Measurements from ENCODE around the gene MARK4. TPM values are rescaled to one million over a fixed set of nuclear protein-coding genes. Genes with fewer than 3 reads are reported as not detected.

Gene MARK4
- total RNA-seq, 1 donor from 2014 or later = 10.8 TPM

DNA sequence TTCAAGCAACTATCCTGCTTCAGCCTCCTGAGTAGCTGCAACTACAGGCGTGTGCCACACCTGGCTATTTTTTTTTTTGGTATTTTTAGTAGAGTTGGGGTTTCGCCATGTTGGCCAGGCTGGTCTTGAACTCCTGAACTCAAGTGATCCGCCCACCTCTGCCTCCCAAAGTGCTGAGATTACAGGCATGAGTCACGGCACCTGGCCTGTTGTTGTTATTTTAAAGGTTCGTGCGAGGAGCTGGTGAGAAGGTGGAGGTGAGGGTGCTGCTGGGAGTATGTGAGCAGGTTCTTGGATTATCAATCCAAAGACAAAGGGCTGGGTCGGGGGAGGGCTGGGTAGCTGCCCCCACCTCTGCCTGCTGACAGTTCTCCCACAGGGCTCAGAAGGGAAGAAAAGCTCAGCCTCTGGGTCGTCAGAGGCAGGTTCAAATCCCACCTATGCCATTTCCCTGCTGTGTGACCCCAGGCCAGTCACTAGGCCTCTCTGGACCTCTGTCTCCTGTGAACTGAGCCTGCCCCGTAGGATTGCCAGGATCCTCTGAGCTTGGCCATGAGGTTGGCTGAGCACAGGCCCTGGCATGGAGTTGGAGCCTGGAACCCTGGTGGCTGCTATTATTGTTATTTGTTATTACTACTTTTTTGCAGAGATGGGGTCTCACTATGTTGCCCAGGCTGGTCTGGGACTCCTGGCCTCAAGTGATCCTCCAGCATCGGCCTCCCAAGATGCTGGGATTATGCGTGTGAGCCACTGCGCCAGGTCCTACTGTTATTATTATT is 70.1 kb downstream of the MARK4 start:
- Histone ChIP-seq H3K4me3 (ENCODE audit: low read depth, low read length) (no peak overlapping the region), H3K36me3 (ENCODE audit: control insufficient read depth, insufficient read depth, low read length) (no peaks in the 10 kb centered on the region), H3K27me3 (ENCODE audit: control insufficient read depth, insufficient read depth, low read length) (peaks cover 6% of the 10 kb centered on the region)
- DNase-seq (ENCODE audit: low read depth) = no peak
- FAIRE-seq = no peak
- TF ChIP-seq, protein P1, sequence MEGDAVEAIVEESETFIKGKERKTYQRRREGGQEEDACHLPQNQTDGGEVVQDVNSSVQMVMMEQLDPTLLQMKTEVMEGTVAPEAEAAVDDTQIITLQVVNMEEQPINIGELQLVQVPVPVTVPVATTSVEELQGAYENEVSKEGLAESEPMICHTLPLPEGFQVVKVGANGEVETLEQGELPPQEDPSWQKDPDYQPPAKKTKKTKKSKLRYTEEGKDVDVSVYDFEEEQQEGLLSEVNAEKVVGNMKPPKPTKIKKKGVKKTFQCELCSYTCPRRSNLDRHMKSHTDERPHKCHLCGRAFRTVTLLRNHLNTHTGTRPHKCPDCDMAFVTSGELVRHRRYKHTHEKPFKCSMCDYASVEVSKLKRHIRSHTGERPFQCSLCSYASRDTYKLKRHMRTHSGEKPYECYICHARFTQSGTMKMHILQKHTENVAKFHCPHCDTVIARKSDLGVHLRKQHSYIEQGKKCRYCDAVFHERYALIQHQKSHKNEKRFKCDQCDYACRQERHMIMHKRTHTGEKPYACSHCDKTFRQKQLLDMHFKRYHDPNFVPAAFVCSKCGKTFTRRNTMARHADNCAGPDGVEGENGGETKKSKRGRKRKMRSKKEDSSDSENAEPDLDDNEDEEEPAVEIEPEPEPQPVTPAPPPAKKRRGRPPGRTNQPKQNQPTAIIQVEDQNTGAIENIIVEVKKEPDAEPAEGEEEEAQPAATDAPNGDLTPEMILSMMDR (IDR thresholded peaks at IDR 0.05; ENCODE audit: insufficient read depth, low read length, severe bottlenecking) = no peak

DNA sequence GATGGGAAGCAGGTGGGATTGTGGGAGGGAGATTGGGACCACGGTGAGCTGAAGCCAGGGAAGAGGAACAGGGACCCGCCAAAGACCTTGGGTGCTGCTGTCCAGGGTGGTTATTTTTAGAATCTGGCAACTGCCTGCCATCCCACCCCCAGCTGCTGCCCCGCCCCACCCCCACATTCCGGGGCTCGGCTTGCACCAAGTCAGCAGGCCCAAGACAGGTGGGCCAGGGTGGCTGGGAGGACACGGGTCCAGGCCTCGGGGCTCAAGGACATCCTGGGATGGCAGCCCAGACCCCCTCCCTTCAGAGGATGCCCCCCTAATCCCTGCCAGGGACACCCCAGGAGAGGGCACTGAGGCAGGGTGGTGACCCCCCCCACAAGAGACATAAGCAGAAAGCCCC is 70.8 kb downstream of the MARK4 start:
- H3K27me3 ChIP-seq (ENCODE audit: control insufficient read depth, insufficient read depth, low read length) = peaks cover 6% of the 10 kb centered on the region
- DNase-seq (ENCODE audit: low read depth) (no peak), FAIRE-seq (no peak)
- no peaks in the 10 kb centered on the region for H3K36me3 ChIP-seq (ENCODE audit: control insufficient read depth, insufficient read depth, low read length)
- TF ChIP-seq, protein P1 (IDR thresholded peaks at IDR 0.05; ENCODE audit: insufficient read depth, low read length, severe bottlenecking) = no peak
- H3K4me3 ChIP-seq (ENCODE audit: low read depth, low read length) = no peak overlapping the region

DNA sequence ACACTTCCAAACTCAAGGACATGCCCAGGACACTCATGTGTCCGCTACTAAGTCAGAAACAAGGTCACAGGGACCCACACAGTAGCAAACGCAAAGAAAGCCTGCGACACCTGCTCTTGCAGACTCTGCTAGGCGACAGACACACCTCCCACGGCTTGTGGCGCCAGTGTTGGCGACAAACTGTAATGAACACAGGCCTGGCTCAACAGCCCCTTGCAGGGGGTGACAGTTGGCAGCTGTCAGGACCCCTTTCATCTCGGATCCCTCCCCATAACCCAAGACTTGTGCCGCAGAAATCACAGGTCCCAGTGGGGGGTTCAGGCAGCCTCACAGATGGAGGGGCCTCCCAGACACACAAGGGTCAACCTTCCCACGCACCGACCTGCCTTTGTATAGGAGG is 71.2 kb downstream of the MARK4 start:
- FAIRE-seq (no peak), DNase-seq (ENCODE audit: low read depth) (no peak)
- Histone ChIP-seq H3K4me3 (ENCODE audit: low read depth, low read length) (no peak overlapping the region), H3K27me3 (ENCODE audit: control insufficient read depth, insufficient read depth, low read length) (peaks cover 6% of the 10 kb centered on the region), H3K36me3 (ENCODE audit: control insufficient read depth, insufficient read depth, low read length) (no peaks in the 10 kb centered on the region)
- TF ChIP-seq, protein P1 (IDR thresholded peaks at IDR 0.05; ENCODE audit: insufficient read depth, low read length, severe bottlenecking) = no peak

DNA sequence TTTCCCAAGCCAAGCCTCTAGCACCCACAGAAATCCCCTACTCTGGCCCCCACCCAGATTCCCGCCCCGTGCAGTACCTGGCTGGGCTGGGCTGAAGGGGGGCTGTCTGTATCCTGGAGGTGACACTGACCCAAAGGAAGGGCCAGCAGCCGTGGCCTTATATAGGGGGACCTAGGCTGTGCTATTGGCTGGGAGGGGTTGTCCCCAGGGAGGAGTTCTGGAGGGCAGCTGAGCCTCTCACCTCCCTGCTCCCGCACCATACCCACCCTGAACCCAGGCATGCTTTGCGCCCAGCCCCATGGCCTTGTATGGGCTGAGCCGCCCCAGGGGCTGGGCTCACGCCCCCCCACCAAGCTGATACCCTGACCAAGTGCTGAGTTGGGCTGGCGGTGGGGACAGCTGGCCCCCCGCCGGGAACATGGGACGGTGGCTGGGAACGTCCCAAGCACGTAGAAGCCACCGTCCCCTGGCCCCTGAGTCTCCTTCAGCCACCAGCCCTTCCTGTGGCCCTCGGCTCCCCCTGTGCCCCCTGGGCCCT is 71.7 kb downstream of the MARK4 start, which contains the start of gene CKM:
Gene CKM, minus strand, starts transcription at position 132 of the 538 bp plus-strand sequence. CDS start 3,162 bp downstream, outside the sequence.
- Histone ChIP-seq H3K27me3 (ENCODE audit: control insufficient read depth, insufficient read depth, low read length) (peaks cover 6% of the 10 kb centered on the region), H3K36me3 (ENCODE audit: control insufficient read depth, insufficient read depth, low read length) (no peaks in the 10 kb centered on the region), H3K4me3 (ENCODE audit: low read depth, low read length) (no peak within 1 kb of the TSS)
- TF ChIP-seq, protein P1 (IDR thresholded peaks at IDR 0.05; ENCODE audit: insufficient read depth, low read length, severe bottlenecking) = no peak
- no peak for DNase-seq (ENCODE audit: low read depth)
- no peak for FAIRE-seq

DNA sequence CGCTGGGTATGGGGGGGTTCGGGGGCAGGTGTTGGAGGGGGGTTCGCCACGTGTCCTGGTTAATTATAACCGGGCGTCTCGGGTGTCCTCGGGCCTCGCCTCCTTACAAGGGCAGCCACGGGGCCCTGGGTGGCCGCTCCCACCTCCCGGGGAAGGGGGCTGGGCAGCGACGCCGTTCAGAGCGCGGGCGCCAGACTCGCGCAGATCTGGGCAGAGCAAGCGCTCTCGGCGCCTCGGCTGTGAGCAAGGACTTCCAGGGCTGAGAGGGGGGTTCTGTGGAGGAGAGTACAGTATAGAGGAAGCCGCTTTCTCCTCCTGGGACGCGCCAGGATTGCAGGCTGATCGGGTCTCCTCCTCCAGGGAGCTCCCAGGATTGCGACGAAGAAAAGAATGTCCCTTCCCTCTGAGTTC is 72.6 kb downstream of the MARK4 start:
- TF ChIP-seq, protein P1 (IDR thresholded peaks at IDR 0.05; ENCODE audit: insufficient read depth, low read length, severe bottlenecking) = no peak
- H3K27me3 ChIP-seq (ENCODE audit: control insufficient read depth, insufficient read depth, low read length) = peaks cover 6% of the 10 kb centered on the region
- no peaks in the 10 kb centered on the region for H3K36me3 ChIP-seq (ENCODE audit: control insufficient read depth, insufficient read depth, low read length)
- no peak overlapping the region for H3K4me3 ChIP-seq (ENCODE audit: low read depth, low read length)
- no peak for FAIRE-seq
- DNase-seq (ENCODE audit: low read depth) = no peak

Measured in bronchial epithelial cell (primary cell).